ENCODE measurements around the gene APPL2.

DNA sequence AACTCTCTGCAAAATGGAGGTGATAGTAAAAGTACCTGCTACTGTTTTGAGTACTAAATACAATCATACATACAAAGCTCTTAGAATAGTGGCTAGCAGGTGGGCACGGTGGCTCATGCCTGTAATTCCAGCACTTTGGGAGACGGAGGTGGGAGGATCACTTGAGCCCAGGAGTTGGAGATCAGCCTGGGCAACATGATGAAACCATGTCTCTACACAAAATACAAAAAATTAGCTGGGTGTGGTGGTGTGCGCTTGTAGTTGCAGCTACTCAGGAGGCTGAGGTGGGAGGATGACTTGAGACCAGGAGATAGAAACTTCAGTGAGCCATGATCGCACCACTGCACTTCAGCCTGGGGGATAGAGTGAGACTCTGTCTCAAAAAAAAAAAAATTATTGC lies 28.8 kb upstream of the APPL2 start:
- TF ChIP-seq EZH2 (IDR thresholded peaks at IDR 0.05; ENCODE audit: borderline replicate concordance, low read length): no peak
- TF ChIP-seq, protein P1, sequence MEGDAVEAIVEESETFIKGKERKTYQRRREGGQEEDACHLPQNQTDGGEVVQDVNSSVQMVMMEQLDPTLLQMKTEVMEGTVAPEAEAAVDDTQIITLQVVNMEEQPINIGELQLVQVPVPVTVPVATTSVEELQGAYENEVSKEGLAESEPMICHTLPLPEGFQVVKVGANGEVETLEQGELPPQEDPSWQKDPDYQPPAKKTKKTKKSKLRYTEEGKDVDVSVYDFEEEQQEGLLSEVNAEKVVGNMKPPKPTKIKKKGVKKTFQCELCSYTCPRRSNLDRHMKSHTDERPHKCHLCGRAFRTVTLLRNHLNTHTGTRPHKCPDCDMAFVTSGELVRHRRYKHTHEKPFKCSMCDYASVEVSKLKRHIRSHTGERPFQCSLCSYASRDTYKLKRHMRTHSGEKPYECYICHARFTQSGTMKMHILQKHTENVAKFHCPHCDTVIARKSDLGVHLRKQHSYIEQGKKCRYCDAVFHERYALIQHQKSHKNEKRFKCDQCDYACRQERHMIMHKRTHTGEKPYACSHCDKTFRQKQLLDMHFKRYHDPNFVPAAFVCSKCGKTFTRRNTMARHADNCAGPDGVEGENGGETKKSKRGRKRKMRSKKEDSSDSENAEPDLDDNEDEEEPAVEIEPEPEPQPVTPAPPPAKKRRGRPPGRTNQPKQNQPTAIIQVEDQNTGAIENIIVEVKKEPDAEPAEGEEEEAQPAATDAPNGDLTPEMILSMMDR (IDR thresholded peaks at IDR 0.05; ENCODE audit: low read length): no peak

Data from OCI-LY1 (cell line).